T-helper 1 cell treated with Interleukin-12 subunit alpha and Interleukin-12 subunit beta and Interleukin-4 antibody, amounts not matched to agents 30 μg/mL and 1 μg/mL, for 36 hours (primary cell): ENCODE measurements around the gene CMTM2.

Source experiments
- H3K27ac Mint-ChIP-seq: one replicate; pipeline ENCODE4 v1.8.0; 2021; ENCODE audit warnings: mild to moderate bottlenecking, mixed read lengths
- H3K27me3 Mint-ChIP-seq: one replicate; pipeline ENCODE4 v1.8.0; 2021; ENCODE audit warnings: low read depth, mixed read lengths
- H3K36me3 Mint-ChIP-seq: one replicate; pipeline ENCODE4 v1.8.0; 2021; ENCODE audit warnings: low read depth, mixed read lengths
- H3K4me1 Mint-ChIP-seq: one replicate; pipeline ENCODE4 v1.8.0; 2021; ENCODE audit warnings: low read depth, mixed read lengths
- H3K4me3 Mint-ChIP-seq: one replicate; pipeline ENCODE4 v1.8.0; 2021; ENCODE audit warnings: mild to moderate bottlenecking, moderate library complexity, mixed read lengths
- H3K9me3 Mint-ChIP-seq: one replicate; pipeline ENCODE4 v1.8.0; 2021; ENCODE audit warnings: mixed read lengths

The CMTM2 gene

GRCh38 chr16:66548068-66548467, 31.2 kb upstream of the CMTM2 start:
- H3K36me3 Mint-ChIP-seq = peaks cover 21% of the 10 kb centered on the region
- H3K4me1 Mint-ChIP-seq = peaks cover 44% of the 10 kb centered on the region
- peak overlapping the region; percentile 88 for H3K27ac Mint-ChIP-seq
- H3K9me3 Mint-ChIP-seq = no peaks in the 10 kb centered on the region
- peaks cover 3% of the 10 kb centered on the region for H3K27me3 Mint-ChIP-seq
- peak overlapping the region; percentile 62 for H3K4me3 Mint-ChIP-seq

DNA sequence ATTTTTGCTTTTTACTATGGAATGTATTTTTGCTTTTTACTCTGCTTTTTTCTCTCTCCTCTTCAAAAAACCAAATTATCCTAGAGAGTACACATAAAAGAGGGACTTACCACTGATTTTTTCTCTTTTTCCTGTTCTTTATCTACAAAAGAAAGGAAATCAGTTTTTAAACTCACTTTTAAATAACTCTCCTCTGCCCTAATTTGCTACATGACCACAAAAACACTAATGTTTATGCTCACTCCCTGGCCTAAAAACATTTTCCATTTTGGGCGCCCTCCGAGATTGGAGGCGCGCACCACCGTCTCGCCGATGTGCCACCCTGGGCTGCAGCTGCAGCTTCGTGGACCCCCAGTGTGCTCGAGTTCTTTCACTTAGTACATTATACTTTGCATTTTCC, 30.4 kb upstream of the CMTM2 start:
- H3K27ac Mint-ChIP-seq = peak overlapping the region; percentile 88
- peaks cover 51% of the 10 kb centered on the region for H3K4me1 Mint-ChIP-seq
- peaks cover 29% of the 10 kb centered on the region for H3K36me3 Mint-ChIP-seq

DNA sequence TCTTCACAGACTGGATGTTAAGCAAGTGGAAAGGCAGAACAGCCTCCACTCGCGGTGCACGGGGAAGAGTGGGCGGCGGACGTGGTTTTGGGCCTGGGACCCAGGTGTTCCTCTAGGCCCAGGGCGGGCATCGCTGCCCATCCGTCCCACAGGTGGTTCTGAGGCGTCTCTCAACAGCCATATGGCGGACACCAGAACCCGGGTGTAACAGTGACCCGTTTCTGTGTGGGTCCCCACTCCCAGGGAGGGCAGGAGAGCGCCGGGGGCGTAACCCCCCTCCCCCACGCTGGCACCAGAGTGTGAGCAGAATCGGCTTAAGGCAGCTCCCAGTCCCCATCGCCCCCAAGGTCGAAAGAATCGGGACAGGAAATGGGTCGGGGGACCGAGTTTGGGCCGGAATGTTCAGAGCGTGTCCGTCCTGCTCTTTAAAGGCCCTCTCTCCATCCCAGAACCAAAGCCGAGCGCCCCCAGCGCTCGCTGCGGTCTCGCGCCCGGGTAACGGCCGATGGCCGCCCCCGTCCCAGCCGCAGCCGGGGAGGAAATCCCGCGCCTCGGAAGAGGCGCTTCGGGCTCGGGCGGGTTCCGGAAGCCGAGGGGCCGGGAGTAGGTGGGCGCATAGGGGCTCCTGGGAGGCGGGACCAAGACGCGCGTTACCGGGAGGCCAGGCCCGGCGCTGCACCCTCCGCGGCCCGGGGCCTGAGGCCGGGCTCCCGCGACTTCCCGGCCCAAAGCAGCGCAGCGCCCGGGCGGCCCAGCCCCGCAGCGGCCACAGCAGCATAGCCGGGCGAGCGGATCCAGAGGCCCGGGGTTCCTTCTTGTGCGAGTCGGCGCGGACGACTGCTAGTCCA, 29.8 kb upstream of the CMTM2 start, which contains the start of gene TK2:
TSS of gene TK2 (minus strand) at position 839 of the 848 bp plus-strand sequence. CDS start at position 778, 61 bp downstream.
- Mint-ChIP-seq H3K27me3 (peaks cover 3% of the 10 kb centered on the region), H3K9me3 (no peaks in the 10 kb centered on the region), H3K27ac (peak within 1 kb of the TSS; percentile 88), H3K4me3 (peak within 1 kb of the TSS; percentile 82), H3K36me3 (peaks cover 34% of the 10 kb centered on the region), H3K4me1 (peaks cover 51% of the 10 kb centered on the region)

More for the DNA sequence above, 30.4 kb upstream of the CMTM2 start:
- H3K9me3 Mint-ChIP-seq = no peaks in the 10 kb centered on the region
- peak overlapping the region; percentile 62 for H3K4me3 Mint-ChIP-seq
- H3K27me3 Mint-ChIP-seq = peaks cover 3% of the 10 kb centered on the region

DNA sequence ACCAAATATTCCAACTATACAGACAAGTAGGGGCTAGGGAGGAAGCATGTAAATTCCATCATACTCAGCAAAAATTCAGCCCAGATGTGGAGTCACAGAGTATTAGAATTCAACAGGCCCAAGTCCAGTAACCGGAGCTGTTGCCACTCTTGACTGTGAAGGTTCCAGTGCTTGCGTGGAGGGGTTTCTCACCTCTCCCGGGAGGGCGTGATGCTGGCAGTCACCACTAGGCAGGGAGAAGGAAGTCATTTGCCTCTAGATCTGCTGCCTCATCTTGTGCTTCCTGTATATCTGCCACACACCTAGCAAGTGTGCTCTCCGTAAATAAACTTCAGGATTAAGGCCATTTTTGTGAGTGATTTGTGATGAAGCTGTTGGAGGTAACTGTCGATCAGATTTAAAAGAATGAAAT, 27.9 kb upstream of the CMTM2 start:
- Mint-ChIP-seq H3K4me3 (peak overlapping the region; percentile 99), H3K4me1 (peaks cover 69% of the 10 kb centered on the region), H3K27ac (peak overlapping the region; percentile 97), H3K36me3 (peaks cover 48% of the 10 kb centered on the region), H3K27me3 (peaks cover 3% of the 10 kb centered on the region), H3K9me3 (no peaks in the 10 kb centered on the region)

DNA sequence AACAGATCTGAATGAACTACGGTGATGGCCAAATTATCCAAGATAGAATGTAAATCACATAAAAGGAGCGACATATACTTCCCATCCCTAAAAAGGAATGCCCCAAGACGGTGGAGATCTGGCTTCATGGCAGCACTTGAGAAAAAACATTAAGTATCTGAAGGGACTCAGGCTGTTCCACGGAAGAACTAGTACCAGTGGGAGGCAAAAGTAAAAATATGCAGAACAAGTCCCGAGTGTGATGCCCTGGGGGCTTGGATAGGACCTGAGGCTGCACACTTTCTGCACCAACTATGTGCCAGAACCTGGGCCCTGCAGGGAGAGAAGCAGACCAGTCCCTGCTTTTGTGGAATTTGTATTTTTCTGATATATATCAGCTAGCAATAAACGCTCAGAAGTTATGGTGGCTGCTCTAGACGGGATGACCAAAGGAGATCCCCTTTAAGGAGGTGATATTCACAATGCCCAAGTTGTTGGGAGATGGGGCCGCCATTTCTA, 27.4 kb upstream of the CMTM2 start:
- Mint-ChIP-seq H3K9me3 (no peaks in the 10 kb centered on the region), H3K27me3 (peaks cover 3% of the 10 kb centered on the region), H3K4me3 (peak overlapping the region; percentile 99), H3K36me3 (peaks cover 49% of the 10 kb centered on the region), H3K4me1 (peaks cover 70% of the 10 kb centered on the region), H3K27ac (peak overlapping the region; percentile 97)

- Mint-ChIP-seq H3K27me3 (peaks cover 3% of the 10 kb centered on the region), H3K4me1 (peaks cover 68% of the 10 kb centered on the region), H3K27ac (peak within 1 kb of the TSS; percentile 97), H3K9me3 (no peaks in the 10 kb centered on the region), H3K4me3 (peak within 1 kb of the TSS; percentile 99), H3K36me3 (peaks cover 48% of the 10 kb centered on the region)
Observed at GRCh38 chr16:66552286-66553177, 26.7 kb upstream of the CMTM2 start, which contains the start of gene CKLF. Gene CKLF, plus strand, starts transcription at chr16:66552576. Its CDS starts 140 bp downstream, at chr16:66552716.

DNA sequence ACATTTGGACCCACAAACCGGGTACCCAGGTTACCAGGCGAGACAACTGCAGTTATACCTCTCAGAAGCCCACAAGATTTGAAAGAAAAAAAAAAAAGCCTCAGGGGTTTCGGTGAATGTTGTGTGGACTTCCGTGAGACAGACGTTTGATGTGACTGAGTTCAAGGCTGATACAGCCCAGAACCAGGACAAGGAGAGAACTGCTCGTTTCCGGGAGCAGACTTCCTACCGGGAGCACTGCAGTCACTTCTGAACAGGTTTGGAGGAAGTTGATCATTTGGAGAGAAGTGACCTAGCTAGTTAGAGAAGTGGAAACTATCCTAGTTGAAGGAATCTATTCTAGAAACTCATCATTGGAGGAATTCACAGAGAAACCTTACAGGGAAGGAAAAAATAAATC, 26.0 kb upstream of the CMTM2 start:
- Mint-ChIP-seq H3K9me3 (no peaks in the 10 kb centered on the region), H3K36me3 (peaks cover 47% of the 10 kb centered on the region), H3K4me3 (peak overlapping the region; percentile 99), H3K27me3 (peaks cover 3% of the 10 kb centered on the region), H3K27ac (peak overlapping the region; percentile 97), H3K4me1 (peaks cover 64% of the 10 kb centered on the region)

- no peaks in the 10 kb centered on the region for H3K9me3 Mint-ChIP-seq
- peaks cover 48% of the 10 kb centered on the region for H3K36me3 Mint-ChIP-seq
- peaks cover 64% of the 10 kb centered on the region for H3K4me1 Mint-ChIP-seq
- peak overlapping the region; percentile 18 for H3K27ac Mint-ChIP-seq
- H3K27me3 Mint-ChIP-seq = peaks cover 3% of the 10 kb centered on the region
- H3K4me3 Mint-ChIP-seq = peak overlapping the region; percentile 99
Observed at GRCh38 chr16:66554021-66554420, 25.2 kb upstream of the CMTM2 start.

DNA sequence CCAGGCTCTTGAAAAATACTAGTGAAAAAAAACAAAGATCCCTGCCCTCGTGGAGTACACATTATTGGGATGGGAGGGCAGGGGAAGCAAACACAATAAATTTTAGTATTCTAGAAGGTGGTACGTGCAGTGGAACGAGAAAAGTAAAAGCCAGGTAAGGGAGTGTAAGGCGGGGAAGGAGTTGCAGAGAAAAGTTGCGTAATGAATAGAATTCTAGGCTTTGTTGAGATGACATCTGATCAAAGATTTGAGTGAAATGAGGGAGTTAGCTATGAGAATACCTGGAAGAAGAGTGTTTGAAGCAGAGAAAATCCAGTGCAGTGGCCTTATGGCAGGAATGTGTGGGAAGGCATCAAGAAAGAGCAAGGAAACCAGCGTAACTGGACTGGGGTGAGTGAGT, 24.8 kb upstream of the CMTM2 start:
- peak overlapping the region; percentile 18 for H3K27ac Mint-ChIP-seq

DNA sequence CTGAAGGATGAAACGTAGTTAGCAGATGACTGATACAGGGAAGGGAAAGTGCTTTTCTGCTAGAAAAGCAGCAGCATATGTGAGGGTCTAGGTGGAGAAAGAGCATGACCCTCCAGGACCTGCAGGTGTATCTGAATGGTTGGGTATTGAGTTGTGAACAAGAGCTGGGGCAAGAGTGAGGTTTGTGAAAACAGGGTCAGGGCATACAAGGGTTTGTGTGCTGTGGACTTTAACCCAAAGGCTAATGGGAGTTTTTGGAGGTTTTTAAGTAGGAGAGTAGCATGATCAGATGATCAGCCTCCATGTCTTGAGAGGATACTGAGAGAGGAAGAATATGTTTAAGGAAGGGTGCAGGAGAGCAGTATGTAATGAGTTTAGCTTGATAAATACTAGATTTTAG, 19.2 kb upstream of the CMTM2 start:
- peaks cover 65% of the 10 kb centered on the region for H3K4me1 Mint-ChIP-seq
- peak overlapping the region; percentile 46 for H3K27ac Mint-ChIP-seq
- peak overlapping the region; percentile 5 for H3K4me3 Mint-ChIP-seq
- no peaks in the 10 kb centered on the region for H3K27me3 Mint-ChIP-seq
- H3K36me3 Mint-ChIP-seq = peaks cover 62% of the 10 kb centered on the region
- H3K9me3 Mint-ChIP-seq = no peaks in the 10 kb centered on the region

More for the DNA sequence above, 24.8 kb upstream of the CMTM2 start:
- peaks cover 66% of the 10 kb centered on the region for H3K4me1 Mint-ChIP-seq
- H3K9me3 Mint-ChIP-seq = no peaks in the 10 kb centered on the region
- H3K36me3 Mint-ChIP-seq = peaks cover 51% of the 10 kb centered on the region
- H3K27me3 Mint-ChIP-seq = peaks cover 3% of the 10 kb centered on the region
- peak overlapping the region; percentile 99 for H3K4me3 Mint-ChIP-seq

GRCh38 chr16:66561381-66562080, 17.7 kb upstream of the CMTM2 start:
- H3K4me1 Mint-ChIP-seq = peaks cover 58% of the 10 kb centered on the region
- H3K4me3 Mint-ChIP-seq = peak overlapping the region; percentile 72
- H3K9me3 Mint-ChIP-seq = no peaks in the 10 kb centered on the region
- peaks cover 60% of the 10 kb centered on the region for H3K36me3 Mint-ChIP-seq
- H3K27me3 Mint-ChIP-seq = no peaks in the 10 kb centered on the region
- H3K27ac Mint-ChIP-seq = peak overlapping the region; percentile 80

DNA sequence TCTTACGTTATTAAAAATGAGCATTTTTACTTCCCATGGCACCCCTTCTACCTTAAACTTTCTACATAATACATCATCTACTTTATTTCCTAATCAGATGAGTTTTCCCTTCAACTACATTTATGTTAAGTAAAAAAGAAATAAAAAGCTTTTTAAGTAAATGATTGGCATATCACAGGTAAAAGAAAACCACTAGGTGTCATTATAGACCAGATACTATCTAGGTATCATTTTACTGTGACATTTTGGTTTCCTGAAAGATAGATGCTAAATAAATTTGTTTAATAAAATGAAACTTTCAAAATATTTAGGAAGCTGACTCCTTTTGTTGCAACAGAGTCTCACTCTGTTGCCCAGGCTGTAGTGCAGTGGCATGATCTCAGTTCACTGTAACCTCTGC, 16.9 kb upstream of the CMTM2 start:
- Mint-ChIP-seq H3K4me1 (peaks cover 57% of the 10 kb centered on the region), H3K27ac (peak overlapping the region; percentile 29), H3K36me3 (peaks cover 68% of the 10 kb centered on the region), H3K4me3 (peak overlapping the region; percentile 23), H3K9me3 (no peaks in the 10 kb centered on the region), H3K27me3 (no peaks in the 10 kb centered on the region)

DNA sequence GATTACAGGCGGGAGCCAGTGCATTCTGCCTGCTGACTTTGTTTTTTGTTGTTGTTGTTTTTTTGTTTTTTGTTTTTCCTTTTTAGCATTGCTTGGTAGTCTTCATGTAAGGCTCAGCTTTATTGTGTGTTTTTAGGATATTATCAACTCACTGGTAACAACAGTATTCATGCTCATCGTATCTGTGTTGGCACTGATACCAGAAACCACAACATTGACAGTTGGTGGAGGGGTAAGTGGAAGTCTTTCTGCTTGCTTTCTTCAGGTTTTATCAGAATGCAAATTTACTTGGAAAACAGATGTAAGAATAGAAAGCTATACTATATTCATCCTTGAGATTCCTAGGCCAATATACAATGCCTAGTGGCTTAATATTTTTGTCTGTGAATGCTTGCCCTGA, 16.3 kb upstream of the CMTM2 start:
- peaks cover 56% of the 10 kb centered on the region for H3K4me1 Mint-ChIP-seq
- H3K27ac Mint-ChIP-seq = peak overlapping the region; percentile 50
- peak overlapping the region; percentile 3 for H3K4me3 Mint-ChIP-seq

More for the DNA sequence above, 16.3 kb upstream of the CMTM2 start:
- Mint-ChIP-seq H3K36me3 (peaks cover 71% of the 10 kb centered on the region), H3K9me3 (no peaks in the 10 kb centered on the region), H3K27me3 (no peaks in the 10 kb centered on the region)
